ENCODE data around the gene SCARF2.

Gene SCARF2

DNA sequence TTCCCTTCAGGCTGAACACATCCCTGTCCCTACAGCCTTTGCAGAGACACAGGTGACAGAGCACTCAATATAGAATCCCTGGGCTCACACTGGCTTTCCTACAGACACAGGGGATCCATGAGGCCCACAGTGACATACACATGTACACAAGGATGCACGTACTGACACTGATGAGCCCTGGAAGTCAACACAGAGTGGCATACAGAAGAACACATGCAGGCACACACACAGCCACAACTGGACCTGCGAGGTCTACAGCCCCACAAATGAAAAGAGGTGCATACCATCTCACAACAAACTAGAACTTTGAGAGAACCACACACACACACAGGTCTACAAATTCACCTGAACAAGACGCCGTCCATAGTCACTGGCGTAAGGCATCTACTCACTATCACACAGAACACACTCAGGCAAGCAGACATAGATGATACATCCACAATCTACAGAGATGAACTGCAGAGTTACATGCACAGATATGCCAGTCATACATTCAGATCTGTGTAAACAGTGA lies 47.2 kb downstream of the SCARF2 start:
- no peak for TF ChIP-seq CTCF (IDR thresholded peaks at IDR 0.05; ENCODE audit: extremely low read depth, insufficient read depth, missing control alignments)
- DNase-seq (ENCODE audit: low spot score): no peak
- in situ Hi-C loops (cut with MboI; ENCODE audit: low pct_unique_long_range_greater_than_20kb, low sequenced_read_pairs, unreplicated experiment): no loop called here

DNA sequence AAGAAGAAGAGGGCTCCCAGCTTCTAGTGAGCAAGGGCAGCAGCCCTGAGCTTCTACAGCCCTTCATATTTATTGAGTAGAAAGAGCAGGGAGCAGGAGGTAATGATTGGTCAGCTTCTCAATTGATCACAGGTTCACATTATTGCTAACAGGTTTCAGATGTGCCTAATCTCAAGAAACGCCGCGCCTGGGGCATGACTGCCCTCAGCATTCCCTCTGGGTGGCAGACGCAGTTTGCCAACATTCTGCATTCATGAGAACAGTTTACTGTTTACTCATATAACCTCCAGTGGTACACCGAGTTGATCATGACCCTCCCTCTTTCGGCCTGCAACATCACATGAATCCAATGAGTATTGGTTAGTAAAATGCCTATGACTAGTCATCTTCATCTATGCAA lies 48.3 kb downstream of the SCARF2 start:
- DNase-seq (ENCODE audit: low spot score): no peak
- in situ Hi-C loops (cut with MboI; ENCODE audit: low pct_unique_long_range_greater_than_20kb, low sequenced_read_pairs, unreplicated experiment): no loop called here

DNA sequence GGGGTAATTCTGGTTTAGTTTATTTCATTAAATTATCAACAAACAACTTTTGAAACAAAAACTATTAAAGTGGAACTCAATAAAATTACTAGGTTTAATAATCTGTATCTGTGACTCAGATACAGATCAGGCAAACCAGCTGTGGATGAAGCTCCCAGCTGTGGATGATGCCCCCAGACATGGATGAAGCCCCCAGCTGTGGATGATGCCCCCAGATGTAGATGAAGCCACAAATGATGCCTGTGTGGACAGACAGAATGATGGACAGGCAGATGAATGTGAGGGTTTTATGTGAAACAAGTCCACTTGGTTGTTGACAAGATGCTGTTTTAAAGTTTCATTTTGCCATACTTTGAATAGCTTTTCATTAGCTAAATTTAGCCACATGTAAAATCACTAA lies 49.4 kb downstream of the SCARF2 start:
- no peak for TF ChIP-seq CTCF (IDR thresholded peaks at IDR 0.05; ENCODE audit: extremely low read depth, insufficient read depth, missing control alignments)
- in situ Hi-C loops (cut with MboI; ENCODE audit: low pct_unique_long_range_greater_than_20kb, low sequenced_read_pairs, unreplicated experiment): no loop called here
- DNase-seq (ENCODE audit: low spot score): no peak

More for the DNA sequence above, 48.3 kb downstream of the SCARF2 start:
- TF ChIP-seq CTCF (IDR thresholded peaks at IDR 0.05; ENCODE audit: extremely low read depth, insufficient read depth, missing control alignments): no peak

DNA sequence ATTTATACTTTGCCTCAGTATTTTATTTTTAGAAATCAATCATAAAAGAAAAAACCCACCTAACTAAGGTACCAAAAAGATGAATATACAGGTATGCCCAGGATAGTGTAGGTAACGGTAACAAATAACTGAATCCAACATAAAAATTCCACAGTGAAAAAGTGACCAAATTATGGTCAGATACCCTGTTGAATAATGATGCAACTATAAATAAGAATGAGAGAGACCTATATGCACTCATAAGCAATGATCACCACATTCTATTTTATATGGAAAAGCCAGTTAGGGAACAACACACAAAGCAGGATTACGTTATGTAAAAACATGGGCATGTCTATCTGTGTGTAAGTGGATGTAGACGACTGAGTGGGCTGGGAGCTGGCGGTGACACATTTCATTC lies 50.7 kb downstream of the SCARF2 start:
- in situ Hi-C loops (cut with MboI; ENCODE audit: low pct_unique_long_range_greater_than_20kb, low sequenced_read_pairs, unreplicated experiment): no loop called here
- TF ChIP-seq CTCF (IDR thresholded peaks at IDR 0.05; ENCODE audit: extremely low read depth, insufficient read depth, missing control alignments): no peak
- DNase-seq (ENCODE audit: low spot score): no peak

- in situ Hi-C loops (cut with MboI; ENCODE audit: low pct_unique_long_range_greater_than_20kb, low sequenced_read_pairs, unreplicated experiment): no loop called here
- TF ChIP-seq CTCF (IDR thresholded peaks at IDR 0.05; ENCODE audit: extremely low read depth, insufficient read depth, missing control alignments): no peak
- DNase-seq (ENCODE audit: low spot score): no peak
Measured at GRCh38 chr22:20386336-20386735, 51.3 kb downstream of the SCARF2 start.

DNA sequence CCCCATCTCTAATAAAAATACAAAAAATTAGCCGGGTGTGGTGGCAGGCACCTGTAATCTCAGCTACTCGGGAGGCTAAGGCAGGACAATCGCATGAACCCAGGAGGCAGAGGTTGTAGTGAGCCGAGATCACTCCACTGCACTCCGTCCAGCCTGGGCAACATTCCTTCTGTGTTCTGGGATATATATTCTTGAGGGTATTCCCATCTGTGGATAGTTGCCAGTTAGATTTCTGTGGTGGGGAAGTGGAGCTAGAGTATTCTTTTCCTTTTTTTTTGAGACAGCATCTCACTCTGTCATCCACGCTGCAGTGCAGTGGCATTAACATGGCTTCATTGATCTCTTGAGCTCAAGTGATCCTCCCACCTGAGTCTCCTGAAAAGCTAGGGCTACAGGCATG lies 52.8 kb downstream of the SCARF2 start:
- no peak for DNase-seq (ENCODE audit: low spot score)
- no peak for TF ChIP-seq CTCF (IDR thresholded peaks at IDR 0.05; ENCODE audit: extremely low read depth, insufficient read depth, missing control alignments)
- in situ Hi-C loops (cut with MboI; ENCODE audit: low pct_unique_long_range_greater_than_20kb, low sequenced_read_pairs, unreplicated experiment): no loop called here

- no peak for DNase-seq (ENCODE audit: low spot score)
- TF ChIP-seq CTCF (IDR thresholded peaks at IDR 0.05; ENCODE audit: extremely low read depth, insufficient read depth, missing control alignments): no peak
- in situ Hi-C loops (cut with MboI; ENCODE audit: low pct_unique_long_range_greater_than_20kb, low sequenced_read_pairs, unreplicated experiment): no loop called here
Measured at GRCh38 chr22:20384171-20384570, 53.5 kb downstream of the SCARF2 start.

Measured in GM13977 (cell line).